GM12892 (cell line): ENCODE data around the gene PACS2.
"Not testable (repeated sequence)": the region's sequence is repeated elsewhere in the genome, so short reads cannot be mapped to it uniquely, and the experiment has no call there.

ENCODE experiments used
- DNase-seq: peaks from one replicate; pipeline ENCODE4 v3.0.0; 2011; ENCODE audit not compliant: insufficient read length
- FAIRE-seq: peaks from 2 replicates; lab custom pipeline; 2011; peaks lifted over from hg19 to GRCh38; lab: Jason Lieb, UNC
- POLR2A ChIP-seq: IDR thresholded peaks from 2 replicates; pipeline ENCODE4 v1.6.1; 2011; ENCODE audit warnings: low read depth, low read length, control low read depth
- POLR2AphosphoS5 ChIP-seq: IDR thresholded peaks from 2 replicates; pipeline ENCODE4 v1.6.1; 2011; ENCODE audit warnings: low read depth, low read length, control low read depth
- TAF1 ChIP-seq: IDR thresholded peaks from 2 replicates; pipeline ENCODE4 v1.6.1; 2011; ENCODE audit warnings: low read depth, mild to moderate bottlenecking, control low read depth, low read length, borderline replicate concordance

Gene PACS2

DNA sequence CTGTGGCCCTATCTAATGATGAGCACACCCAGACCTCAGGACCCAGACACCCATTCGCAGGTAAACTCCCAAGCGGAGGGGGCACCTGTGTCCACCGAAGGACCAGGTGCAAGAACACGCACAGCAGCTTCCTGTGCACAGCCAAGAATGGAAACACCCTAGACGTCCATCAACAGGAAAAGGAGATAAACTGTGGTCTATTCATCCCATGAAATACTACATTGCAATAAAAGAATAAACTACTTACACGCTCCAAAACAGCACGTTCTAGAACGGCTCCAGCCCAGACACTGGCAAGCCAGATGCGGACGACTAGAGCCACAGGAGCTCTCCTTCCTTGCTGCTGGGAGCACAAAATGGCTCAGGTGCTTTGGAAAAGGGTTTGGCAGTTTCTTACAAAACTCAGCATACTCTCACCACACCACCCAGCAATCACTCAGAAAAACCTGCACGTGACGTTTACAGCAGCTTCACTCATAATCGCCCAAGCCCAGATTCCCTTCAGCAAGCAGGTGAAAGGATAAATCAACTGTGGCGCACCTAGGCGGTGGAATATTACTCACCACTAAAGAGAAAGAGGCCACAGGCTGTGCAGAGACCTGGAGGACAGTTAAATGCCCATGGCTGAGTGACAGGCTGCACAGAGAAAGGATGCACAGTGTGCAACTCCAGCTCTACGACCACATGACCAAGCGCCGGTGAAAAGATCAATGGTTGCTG is 34.7 kb upstream of the PACS2 start:
- TF ChIP-seq TAF1 = no peak
- TF ChIP-seq POLR2A = no peak
- no peak for TF ChIP-seq POLR2AphosphoS5
- DNase-seq (no peak), FAIRE-seq (no peak)

DNA sequence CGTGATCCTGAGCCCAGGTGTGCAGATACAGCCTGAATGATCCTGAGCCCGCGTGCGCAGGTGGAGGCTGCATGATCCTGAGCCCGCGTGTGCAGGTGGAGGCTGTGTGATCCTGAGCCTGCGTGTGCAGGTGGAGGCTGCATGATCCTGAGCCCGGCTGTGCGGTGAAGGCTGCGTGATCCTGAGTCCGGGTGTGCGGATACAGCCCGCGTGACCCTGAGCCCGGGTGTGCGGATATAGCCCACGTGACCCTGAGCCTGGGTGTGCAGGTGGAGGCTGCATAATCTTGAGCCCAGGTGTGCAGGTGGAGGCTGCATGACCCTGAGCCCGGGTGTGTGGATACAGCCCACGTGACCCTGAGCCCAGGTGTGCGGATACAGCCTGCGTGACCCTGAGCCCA is 34.0 kb upstream of the PACS2 start:
- DNase-seq (no peak), FAIRE-seq (no peak)
- TF ChIP-seq POLR2AphosphoS5 (no peak), POLR2A (no peak), TAF1 (no peak)

DNA sequence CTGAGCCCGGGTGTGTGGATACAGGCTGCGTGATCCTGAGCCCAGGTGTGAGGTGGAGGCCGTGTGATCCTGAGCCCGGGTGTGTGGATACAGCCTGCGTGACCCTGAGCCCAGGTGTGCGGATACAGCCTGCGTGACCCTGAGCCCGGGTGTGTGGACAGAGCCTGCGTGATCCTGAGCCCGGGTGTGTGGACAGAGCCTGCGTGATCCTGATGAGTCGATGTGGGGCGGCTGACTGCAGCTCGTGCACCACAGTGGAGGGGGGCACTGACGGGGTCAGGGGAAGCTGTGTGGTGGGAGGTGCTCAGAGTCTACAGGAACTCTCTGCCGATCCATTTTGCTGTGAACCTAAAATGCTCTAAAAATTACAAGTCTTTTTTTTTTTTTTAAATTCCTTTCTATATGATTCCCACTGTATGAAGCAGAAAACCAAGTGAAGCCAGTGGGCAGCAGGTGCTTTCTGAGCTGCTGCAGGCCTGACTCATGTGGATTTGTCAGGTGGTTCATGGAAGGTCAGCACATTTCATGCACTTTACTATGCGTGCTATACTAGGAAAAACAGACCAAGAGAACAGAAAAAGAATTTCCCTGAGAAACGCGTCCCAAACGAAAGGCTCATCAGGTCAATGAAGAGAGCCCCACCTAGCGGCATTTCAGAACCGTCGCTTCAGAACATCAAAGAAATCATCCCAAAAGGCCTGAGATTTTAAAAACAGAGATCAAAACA is 33.0 kb upstream of the PACS2 start:
- DNase-seq = no peak
- TF ChIP-seq POLR2AphosphoS5 (no peak), TAF1 (no peak), POLR2A (no peak)
- peak; percentile 70 for FAIRE-seq

DNA sequence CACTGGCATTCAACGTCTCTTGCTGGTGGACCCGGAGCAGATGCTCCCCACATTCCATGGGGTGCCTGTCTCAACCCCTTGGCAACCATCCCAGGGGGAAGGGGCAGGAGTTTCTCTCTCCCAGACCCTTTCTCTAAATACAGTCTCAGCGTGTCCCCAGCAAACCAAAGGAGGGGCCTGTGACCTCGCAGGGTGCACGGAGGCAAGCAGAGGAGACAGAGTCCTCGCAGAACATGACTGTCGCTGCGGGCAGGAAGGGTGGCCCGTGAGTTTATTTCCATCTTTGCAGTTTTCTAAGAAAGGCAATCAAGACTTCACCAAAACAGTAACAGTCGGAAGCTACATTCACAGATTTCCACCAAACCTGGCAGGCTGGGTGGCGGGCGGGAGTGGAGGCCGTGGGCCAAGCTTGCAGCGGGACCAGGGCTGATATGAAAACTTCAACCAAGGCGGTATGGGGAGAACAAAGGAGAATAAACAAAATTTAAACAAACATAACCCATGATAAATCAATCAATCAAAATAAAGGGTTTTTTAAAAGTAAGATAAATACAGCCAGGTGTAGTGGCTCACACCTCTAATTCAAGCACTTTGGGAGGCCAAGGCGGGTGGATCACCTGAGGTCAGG is 32.3 kb upstream of the PACS2 start:
- TF ChIP-seq POLR2A = no peak
- no peak for TF ChIP-seq POLR2AphosphoS5
- no peak for TF ChIP-seq TAF1
- DNase-seq (no peak), FAIRE-seq (no peak)

DNA sequence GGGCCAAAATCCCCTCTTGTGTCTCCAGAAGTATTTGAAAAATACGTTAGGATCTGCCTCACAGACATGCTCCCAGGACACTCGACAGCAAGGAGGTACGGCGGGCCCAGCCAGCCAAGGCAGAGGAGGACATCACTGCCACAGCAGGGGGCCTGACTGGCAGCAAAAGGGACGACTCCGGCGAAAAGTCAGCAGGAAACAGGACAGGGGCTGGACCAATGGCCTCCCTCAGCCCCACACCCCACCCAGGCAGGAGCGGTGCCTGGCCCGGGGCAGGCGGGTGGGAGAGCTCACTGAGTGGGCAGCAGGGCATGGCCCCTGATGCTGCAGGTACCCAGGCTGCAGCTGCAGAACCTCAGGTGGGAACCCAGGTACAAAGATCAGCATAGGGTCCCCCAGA is 31.5 kb upstream of the PACS2 start:
- DNase-seq = no peak
- TF ChIP-seq POLR2A (no peak), TAF1 (no peak), POLR2AphosphoS5 (no peak)
- no peak for FAIRE-seq

DNA sequence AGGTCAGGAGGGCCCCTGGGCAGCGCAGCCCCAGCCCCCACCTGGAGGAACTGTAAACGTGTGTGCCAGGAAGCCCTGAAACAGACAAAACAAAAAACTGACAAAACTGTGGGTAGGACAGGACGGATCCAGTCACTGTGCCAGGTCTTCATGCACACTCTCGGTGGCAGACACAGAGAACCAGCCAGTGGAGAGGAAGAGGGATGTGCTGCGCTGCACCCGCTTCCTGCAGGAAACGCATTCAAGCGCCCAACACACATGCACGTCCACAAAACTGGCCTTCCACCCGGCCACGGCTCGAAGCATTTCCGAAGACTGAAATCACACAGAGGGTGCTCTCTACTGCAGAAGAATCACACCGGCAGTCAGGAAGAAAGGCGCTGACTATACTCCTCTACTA is 30.6 kb upstream of the PACS2 start:
- TF ChIP-seq POLR2A (no peak), TAF1 (no peak), POLR2AphosphoS5 (no peak)
- DNase-seq = no peak

DNA sequence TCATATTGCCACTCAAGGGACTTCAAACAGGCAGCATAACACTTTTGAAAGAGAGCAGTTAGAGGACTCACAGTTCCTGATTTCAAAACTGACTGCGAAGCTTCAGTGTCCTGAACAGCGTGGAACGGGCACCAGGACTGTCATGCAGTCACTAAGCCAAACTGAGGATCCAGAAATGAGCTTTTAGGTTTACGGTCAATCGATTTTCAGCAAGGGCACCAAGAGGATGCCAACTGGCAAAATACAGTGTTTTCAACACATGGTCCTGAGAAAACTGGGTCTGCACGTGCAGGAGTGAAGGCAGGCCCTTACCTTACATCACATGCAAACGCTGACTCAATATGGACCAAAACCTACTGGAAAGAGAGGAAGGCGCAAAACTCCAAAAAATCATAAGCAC is 29.4 kb upstream of the PACS2 start:
- TF ChIP-seq TAF1 (no peak), POLR2AphosphoS5 (no peak), POLR2A (no peak)
- DNase-seq (no peak), FAIRE-seq (no peak)

More for the DNA sequence above, 30.6 kb upstream of the PACS2 start:
- no peak for FAIRE-seq

DNA sequence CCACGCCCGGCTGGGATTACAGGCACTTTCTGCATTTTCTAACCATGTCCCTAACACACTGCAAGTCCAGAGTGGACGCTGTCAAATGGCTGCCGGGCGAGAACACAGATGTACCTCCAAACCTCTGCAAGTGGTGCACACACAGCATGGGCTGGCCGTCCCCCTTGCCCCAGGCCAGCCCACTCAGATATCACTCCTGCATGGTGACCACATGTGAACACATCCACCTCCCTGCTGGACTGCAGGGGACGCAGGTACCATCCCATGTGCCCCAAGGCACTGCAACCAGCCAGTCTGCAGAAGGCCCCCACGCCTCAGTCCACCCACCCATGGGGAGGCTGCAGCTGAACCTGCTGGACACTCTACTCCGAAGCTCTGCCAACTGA is 27.8 kb upstream of the PACS2 start:
- DNase-seq = no peak
- no peak for TF ChIP-seq POLR2AphosphoS5
- no peak for TF ChIP-seq POLR2A
- TF ChIP-seq TAF1 = no peak

DNA sequence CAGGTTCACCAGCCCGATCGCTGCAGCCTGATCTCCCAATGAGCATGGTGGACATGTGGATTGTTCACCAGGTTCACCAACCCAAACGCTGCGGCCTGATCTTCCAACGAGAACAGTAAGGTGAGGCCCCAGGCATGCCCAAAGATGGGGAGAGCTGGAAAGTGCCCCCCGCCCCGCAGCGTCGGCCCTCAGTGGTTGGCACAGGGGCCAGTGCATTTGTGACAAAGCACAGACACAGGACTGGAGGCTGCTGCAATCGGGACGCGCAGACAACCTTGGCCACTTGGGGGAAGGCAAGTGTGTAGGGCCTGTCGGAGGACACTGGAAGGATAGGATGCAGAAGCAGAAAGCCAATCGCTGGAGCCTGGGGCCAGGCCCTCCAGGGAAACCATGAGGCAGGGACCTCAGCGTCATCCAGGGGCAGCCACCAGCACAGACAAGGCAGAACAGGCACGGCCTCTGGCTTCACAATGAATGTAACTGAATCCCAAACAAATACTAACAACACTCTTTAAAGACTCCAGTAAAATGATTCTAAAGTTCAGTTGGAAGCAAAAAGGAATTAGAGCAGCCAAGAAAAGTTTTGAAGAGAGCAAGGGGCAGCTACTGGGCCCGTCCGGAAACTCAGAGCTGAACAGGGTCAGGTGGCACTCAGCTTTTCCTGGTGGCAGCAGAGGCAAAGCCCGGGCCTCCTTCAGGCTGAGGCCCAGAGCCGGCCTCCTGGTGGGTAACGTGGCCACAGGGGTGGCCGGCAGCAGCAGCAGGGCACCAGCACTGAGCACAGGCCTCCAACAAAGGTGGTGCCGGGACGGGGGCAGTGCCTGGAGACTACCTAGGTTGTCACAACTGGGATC is 27.1 kb upstream of the PACS2 start:
- TF ChIP-seq POLR2A (no peak), TAF1 (no peak), POLR2AphosphoS5 (no peak)
- DNase-seq = no peak
- FAIRE-seq = no peak

More for the DNA sequence above, 27.8 kb upstream of the PACS2 start:
- no peak for FAIRE-seq

DNA sequence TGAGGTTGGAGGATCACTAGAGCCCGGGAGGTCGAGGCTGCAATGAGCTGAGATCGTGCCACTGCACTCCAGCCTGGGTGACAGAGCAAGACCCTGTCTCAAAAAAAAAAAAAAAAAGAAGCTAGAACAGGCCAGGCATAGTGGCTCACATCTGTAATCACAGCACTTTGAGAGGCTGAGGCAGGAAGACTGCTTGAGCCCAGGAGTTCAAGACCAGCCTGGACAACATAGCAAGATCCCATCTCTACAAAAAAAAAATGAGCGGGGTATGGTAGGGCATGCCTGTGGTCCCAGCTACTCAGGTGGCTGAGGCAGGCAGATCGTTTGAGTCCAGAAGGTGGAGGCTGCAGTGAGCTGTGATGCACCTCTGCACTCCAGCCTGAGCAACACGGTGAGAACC is 25.6 kb upstream of the PACS2 start:
- not testable (repeated sequence) for FAIRE-seq, DNase-seq

DNA sequence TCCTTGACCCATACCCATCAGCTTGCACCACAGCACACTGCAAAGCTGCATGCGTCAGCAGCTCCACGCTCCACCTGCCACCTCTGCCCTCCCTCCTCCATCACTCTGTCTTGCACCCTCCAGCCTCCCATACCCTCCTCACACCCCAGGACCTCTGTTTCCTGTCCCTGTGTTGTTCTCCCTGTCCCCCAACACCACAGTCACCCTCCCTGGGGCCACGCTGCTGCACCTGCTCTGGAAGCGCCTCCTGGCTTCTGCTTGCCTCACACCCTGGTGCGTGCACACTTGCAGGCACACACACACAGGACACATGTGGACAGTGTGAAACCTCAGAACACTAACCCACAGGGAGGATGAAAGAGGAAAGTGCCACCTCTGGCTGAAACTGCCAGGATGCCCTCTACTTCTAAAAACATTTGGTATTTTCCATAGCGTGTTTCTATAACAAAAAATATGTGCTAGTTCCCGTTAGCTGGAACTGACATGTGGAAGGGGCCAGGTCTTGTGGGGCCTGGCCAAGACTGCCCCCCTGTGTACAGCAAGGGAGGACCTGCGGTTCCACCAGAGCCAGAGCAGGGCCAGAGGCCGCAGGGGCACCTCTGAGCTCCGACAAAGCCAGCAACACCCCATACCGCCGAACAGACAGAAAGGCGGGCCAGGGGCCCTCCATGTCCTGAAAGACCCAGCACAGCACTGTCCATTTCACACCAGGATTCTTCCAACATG is 23.8 kb upstream of the PACS2 start:
- DNase-seq (no peak), FAIRE-seq (no peak)
- TF ChIP-seq POLR2A (no peak), POLR2AphosphoS5 (no peak), TAF1 (no peak)
